Coronary artery (tissue), 2 donors: ENCODE results near the gene BHLHE23.

Source experiments
- DNase-seq: peaks from one replicate; pipeline ENCODE4 v3.0.0-alpha.2; 2017; ENCODE audit warnings: low spot score
- H3K27ac ChIP-seq, 2 donors: fragments of 200-600 bp; sonication (generic); one replicate each; pipeline ENCODE4 v1.5.1; 2016 to 2019
- H3K4me3 ChIP-seq: fragments of 200-600 bp; sonication (generic); 2 replicates; pipeline ENCODE4 v1.5.1; 2016; ENCODE audit warnings: mild to moderate bottlenecking, moderate library complexity
- TF ChIP-seq, protein P1 (sequence below): fragments of 200-600 bp; sonication (generic); IDR thresholded peaks from one replicate; pipeline ENCODE4 v1.5.1; 2019; ENCODE audit warnings: antibody characterized with exemption

The BHLHE23 gene

GRCh38 chr20:63000036-63000435, 6.7 kb downstream of the BHLHE23 start:
- no peak for DNase-seq
- TF ChIP-seq, protein P1, sequence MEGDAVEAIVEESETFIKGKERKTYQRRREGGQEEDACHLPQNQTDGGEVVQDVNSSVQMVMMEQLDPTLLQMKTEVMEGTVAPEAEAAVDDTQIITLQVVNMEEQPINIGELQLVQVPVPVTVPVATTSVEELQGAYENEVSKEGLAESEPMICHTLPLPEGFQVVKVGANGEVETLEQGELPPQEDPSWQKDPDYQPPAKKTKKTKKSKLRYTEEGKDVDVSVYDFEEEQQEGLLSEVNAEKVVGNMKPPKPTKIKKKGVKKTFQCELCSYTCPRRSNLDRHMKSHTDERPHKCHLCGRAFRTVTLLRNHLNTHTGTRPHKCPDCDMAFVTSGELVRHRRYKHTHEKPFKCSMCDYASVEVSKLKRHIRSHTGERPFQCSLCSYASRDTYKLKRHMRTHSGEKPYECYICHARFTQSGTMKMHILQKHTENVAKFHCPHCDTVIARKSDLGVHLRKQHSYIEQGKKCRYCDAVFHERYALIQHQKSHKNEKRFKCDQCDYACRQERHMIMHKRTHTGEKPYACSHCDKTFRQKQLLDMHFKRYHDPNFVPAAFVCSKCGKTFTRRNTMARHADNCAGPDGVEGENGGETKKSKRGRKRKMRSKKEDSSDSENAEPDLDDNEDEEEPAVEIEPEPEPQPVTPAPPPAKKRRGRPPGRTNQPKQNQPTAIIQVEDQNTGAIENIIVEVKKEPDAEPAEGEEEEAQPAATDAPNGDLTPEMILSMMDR = no peak
- H3K4me3 ChIP-seq = no peak overlapping the region
- H3K27ac ChIP-seq = no peak overlapping the region

GRCh38 chr20:62999580-62999979, 7.2 kb downstream of the BHLHE23 start:
- DNase-seq = no peak
- Histone ChIP-seq H3K27ac (no peak overlapping the region), H3K4me3 (no peak overlapping the region)
- TF ChIP-seq, protein P1 = no peak

DNA sequence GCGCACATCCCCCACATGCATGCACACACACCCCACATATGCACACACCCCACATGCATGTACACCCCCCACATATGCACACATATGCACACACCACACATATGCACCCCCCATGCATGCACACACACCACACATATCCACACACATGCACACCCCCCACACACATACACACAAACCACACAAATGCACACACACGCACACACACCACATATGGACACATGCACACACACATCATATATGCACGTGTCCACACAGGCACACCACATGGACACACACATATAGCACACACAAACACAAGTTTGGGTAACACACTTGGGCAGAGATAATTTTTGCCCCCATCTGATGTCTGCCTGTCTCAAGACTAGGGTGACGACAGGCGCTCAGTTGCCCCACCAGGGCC, 8.3 kb downstream of the BHLHE23 start:
- TF ChIP-seq, protein P1 = no peak
- Histone ChIP-seq H3K4me3 (no peak overlapping the region), H3K27ac (no peak overlapping the region)
- no peak for DNase-seq

DNA sequence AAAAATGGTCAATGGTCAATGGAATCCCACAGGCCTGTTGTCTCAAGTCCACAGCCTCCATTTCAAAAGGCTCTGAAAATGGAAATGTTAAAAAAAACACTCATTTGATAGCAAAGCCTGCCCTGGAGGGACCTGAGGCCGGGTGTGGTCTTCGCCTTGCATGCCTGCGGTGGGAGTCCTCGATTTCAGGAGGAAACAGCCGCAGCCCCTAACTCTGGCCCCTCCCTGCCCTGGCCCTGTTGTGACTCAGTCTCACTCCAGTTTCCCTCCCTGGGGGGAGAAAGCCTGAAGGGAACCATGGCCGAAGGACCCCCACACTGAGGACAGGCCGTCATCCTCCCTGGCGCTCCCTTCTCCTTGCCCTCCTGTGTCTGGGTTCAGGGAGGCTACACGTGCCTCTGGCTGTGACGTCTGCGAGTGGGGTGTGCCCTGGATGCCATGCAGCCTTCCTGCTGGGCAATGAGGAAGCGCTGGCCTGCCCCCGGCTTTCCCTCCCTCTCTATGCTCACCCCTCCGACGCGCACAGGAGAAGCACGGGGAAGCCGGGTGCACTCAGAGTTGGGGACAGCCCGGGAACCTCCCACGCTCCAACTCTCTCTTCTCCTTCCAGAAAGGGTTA, 9.2 kb downstream of the BHLHE23 start:
- DNase-seq = no peak
- Histone ChIP-seq H3K4me3 (no peak overlapping the region), H3K27ac (no peak overlapping the region)
- TF ChIP-seq, protein P1 = no peak

DNA sequence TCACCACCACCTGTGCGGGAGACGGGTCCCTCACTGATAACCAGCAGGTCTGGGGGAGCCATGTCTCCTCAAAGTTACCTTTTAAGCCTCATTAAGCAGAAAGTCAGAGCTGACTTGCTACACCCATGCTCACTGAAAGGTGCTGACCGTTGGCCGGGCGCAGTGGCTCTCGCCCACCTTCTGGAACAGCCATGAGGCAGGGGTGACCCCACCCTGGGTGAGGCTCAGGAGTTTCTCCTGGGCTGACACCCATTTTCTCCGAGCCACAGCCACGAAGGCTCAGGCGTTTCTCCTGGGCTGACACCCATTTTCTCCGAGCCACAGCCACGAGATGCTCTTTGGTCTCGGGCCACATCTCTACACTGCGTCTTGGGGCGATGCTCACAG, 10.2 kb downstream of the BHLHE23 start:
- DNase-seq = no peak
- H3K4me3 ChIP-seq = no peak overlapping the region

GRCh38 chr20:62995898-62996595, 10.7 kb downstream of the BHLHE23 start:
- H3K4me3 ChIP-seq = no peak overlapping the region
- TF ChIP-seq, protein P1 = no peak
- DNase-seq = no peak
- no peak overlapping the region for H3K27ac ChIP-seq

More for the DNA sequence above, 10.2 kb downstream of the BHLHE23 start:
- TF ChIP-seq, protein P1 = no peak
- H3K27ac ChIP-seq = no peak overlapping the region

- no peak overlapping the region for H3K27ac ChIP-seq
- DNase-seq = no peak
- TF ChIP-seq, protein P1 = no peak
- H3K4me3 ChIP-seq = no peak overlapping the region
Measured at GRCh38 chr20:62995481-62995880, 11.3 kb downstream of the BHLHE23 start.
